ENCODE results near the gene TPD52L2.

DNA sequence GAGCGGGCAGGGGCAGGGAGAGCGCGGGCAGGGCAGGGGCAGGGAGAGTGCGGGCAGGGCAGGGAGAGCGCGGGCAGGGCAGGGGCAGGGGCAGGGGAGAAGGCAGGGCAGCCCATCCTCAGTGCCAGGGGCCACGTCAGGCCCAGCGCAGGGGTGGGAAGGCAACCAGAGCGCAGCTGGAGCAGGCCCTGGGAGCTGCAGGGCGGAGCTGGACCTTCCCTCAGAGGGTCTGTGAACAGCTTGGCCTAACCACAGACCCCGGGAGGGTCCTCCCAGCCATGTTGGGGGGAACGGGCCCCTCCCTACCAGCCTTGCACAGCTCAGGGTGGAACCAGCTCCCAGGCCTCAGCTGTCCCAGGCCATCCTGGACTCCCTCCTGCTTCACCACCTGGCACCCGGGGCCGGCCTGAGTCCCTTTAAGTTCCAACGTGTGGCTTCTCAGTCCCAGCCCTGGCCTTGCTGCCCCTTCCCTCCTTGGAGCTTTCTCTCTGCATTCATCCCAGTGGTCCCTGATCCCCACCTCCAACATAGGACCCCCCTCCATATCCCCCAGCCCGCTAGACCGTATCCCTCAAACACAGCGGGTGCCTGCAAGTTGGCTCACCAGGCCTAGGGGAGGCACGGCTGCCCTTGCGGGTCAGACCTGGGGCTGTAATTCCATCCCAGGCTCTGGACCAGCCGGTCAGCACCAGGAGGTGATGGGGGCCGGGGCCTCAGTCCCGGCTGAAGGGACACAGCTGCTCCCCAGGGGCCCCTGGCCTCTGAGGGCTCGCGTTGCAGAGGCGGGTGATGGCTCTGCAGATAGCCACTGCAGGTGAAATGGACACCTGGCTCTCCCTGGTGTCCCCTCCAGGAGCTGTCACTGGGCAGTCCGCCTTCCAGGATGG is 28.4 kb upstream of the TPD52L2 start:
- TF ChIP-seq POLR2A (IDR thresholded peaks at IDR 0.05) (no peak), POLR2AphosphoS5 (IDR thresholded peaks at IDR 0.05) (no peak)
- TF ChIP-seq, protein P1, sequence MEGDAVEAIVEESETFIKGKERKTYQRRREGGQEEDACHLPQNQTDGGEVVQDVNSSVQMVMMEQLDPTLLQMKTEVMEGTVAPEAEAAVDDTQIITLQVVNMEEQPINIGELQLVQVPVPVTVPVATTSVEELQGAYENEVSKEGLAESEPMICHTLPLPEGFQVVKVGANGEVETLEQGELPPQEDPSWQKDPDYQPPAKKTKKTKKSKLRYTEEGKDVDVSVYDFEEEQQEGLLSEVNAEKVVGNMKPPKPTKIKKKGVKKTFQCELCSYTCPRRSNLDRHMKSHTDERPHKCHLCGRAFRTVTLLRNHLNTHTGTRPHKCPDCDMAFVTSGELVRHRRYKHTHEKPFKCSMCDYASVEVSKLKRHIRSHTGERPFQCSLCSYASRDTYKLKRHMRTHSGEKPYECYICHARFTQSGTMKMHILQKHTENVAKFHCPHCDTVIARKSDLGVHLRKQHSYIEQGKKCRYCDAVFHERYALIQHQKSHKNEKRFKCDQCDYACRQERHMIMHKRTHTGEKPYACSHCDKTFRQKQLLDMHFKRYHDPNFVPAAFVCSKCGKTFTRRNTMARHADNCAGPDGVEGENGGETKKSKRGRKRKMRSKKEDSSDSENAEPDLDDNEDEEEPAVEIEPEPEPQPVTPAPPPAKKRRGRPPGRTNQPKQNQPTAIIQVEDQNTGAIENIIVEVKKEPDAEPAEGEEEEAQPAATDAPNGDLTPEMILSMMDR (IDR thresholded peaks at IDR 0.05): no peak
